H1 (cell line): ENCODE measurements around the gene MREG. TPM values are rescaled to one million over a fixed set of nuclear protein-coding genes. Genes with fewer than 3 reads are reported as not detected.
"Not testable (repeated sequence)": the region's sequence is repeated elsewhere in the genome, so short reads cannot be mapped to it uniquely, and the experiment has no call there.

Experiments
- CTCF ChIA-PET: fragments of 300-600 bp; sonication (Branson Sonifier 250); formaldehyde crosslinking; loops from one replicate; lab custom pipeline; 2021; ENCODE audit not compliant: partially characterized antibody; lab: Charles Lee
- POLR2A ChIA-PET: fragments of 300-600 bp; sonication (Branson Sonifier 250); formaldehyde crosslinking; loops from one replicate; lab custom pipeline; 2021; ENCODE audit warnings: inconsistent platforms; ENCODE audit not compliant: partially characterized antibody; lab: Charles Lee
- DNase-seq, 2 experiments: peaks; one replicate each; pipeline versions ENCODE4 v3.0.0 to v3.0.0-alpha.2; 2010 to 2022; ENCODE audit warnings: low spot score in 2 of 2, low read depth in 1 of 2, mixed read lengths in 1 of 2
- FAIRE-seq: peaks from 2 replicates; lab custom pipeline; 2011; peaks lifted over from hg19 to GRCh38; lab: Jason Lieb, UNC
- H2AFZ ChIP-seq: 2 replicates; pipeline ENCODE4 v1.8.1; 2012; ENCODE audit warnings: low read length, inconsistent platforms
- H2AK5ac ChIP-seq: 2 replicates; pipeline ENCODE4 v1.6.1; 2013; ENCODE audit warnings: low read depth, low read length
- H2BK120ac ChIP-seq: replicated peaks from 2 replicates; pipeline ENCODE3; 2013; ENCODE audit warnings: low read depth, low read length, inconsistent platforms
- H2BK12ac ChIP-seq: 2 replicates; pipeline ENCODE4 v1.6.1; 2013; ENCODE audit warnings: low read depth, low read length
- H2BK15ac ChIP-seq: 2 replicates; pipeline ENCODE4 v1.6.1; 2013; ENCODE audit warnings: low read length
- H2BK20ac ChIP-seq: 2 replicates; pipeline ENCODE4 v1.6.1; 2013; ENCODE audit warnings: low read length
- H2BK5ac ChIP-seq: 2 replicates; pipeline ENCODE4 v1.6.1; 2013; ENCODE audit warnings: low read depth, low read length
- H3K14ac ChIP-seq: 2 replicates; pipeline ENCODE4 v1.6.1; 2013; ENCODE audit warnings: inconsistent platforms; ENCODE audit not compliant: insufficient read length
- H3K18ac ChIP-seq: 2 replicates; pipeline ENCODE4 v1.6.1; 2013; ENCODE audit warnings: low read length; ENCODE audit errors: extremely low read depth
- H3K23ac ChIP-seq: 2 replicates; pipeline ENCODE4 v1.6.1; 2013; ENCODE audit warnings: inconsistent platforms; ENCODE audit not compliant: insufficient read length
- H3K23me2 ChIP-seq: 2 replicates; pipeline ENCODE4 v1.6.1; 2013; ENCODE audit warnings: low read depth, low read length
- H3K27ac ChIP-seq: 2 replicates; pipeline ENCODE4 v1.6.1; 2011; ENCODE audit warnings: low read depth, low read length, inconsistent platforms
- H3K27me3 ChIP-seq, 4 experiments: replicated peaks in 1 of 4; 1 replicate in 1 of 4; 2 replicates in 3 of 4; pipeline versions ENCODE4 v1.6.1 to v1.8.1; 2011 to 2013; ENCODE audit warnings: low read length in 3 of 4, mild to moderate bottlenecking in 3 of 4, inconsistent platforms in 2 of 4, mixed read lengths in 2 of 4, moderate library complexity in 1 of 4; ENCODE audit not compliant: control insufficient read depth in 3 of 4, insufficient read depth in 3 of 4; ENCODE audit errors: extremely low read depth in 1 of 4
- H3K36me3 ChIP-seq, 4 experiments: 2 replicates each; pipeline versions ENCODE4 v1.6.1 to v1.8.1; 2011 to 2013; ENCODE audit warnings: mild to moderate bottlenecking in 4 of 4, low read length in 3 of 4, moderate library complexity in 2 of 4, control low read depth in 1 of 4, inconsistent platforms in 1 of 4; ENCODE audit not compliant: insufficient read depth in 4 of 4, control insufficient read depth in 2 of 4
- H3K4ac ChIP-seq: replicated peaks from 2 replicates; pipeline ENCODE3; 2013; ENCODE audit warnings: low read length, low read depth, mixed read lengths, inconsistent platforms; ENCODE audit not compliant: insufficient read length
- H3K4me1 ChIP-seq, 4 experiments: replicated peaks in 1 of 4; 1 replicate in 1 of 4; 2 replicates in 3 of 4; pipeline versions ENCODE4 v1.6.1 to v1.8.1; 2011 to 2013; ENCODE audit warnings: low read length in 3 of 4, inconsistent platforms in 2 of 4, mixed read lengths in 1 of 4; ENCODE audit not compliant: insufficient read depth in 4 of 4, control insufficient read depth in 3 of 4
- H3K4me2 ChIP-seq, 2 experiments: 2 replicates each; pipeline versions ENCODE4 v1.6.1 to v1.8.1; 2011 to 2013; ENCODE audit warnings: low read depth in 2 of 2, low read length in 2 of 2, control low read depth in 1 of 2, inconsistent platforms in 1 of 2, mild to moderate bottlenecking in 1 of 2; ENCODE audit not compliant: insufficient read depth in 1 of 2
- H3K4me3 ChIP-seq, 4 experiments: fragments of 200-600, 300-600 bp in 1 of 4; sonication (generic), shearing (Covaris generic), sonication (Bioruptor Twin) in 1 of 4; 2 replicates each; pipeline versions ENCODE4 v1.5.1 to v1.8.1; 2011 to 2016; ENCODE audit warnings: low read length in 4 of 4, low read depth in 3 of 4, control low read depth in 2 of 4, inconsistent platforms in 2 of 4, mild to moderate bottlenecking in 2 of 4, mixed read lengths in 1 of 4, moderate library complexity in 1 of 4; ENCODE audit not compliant: insufficient read depth in 2 of 4; ENCODE audit errors: extremely low read depth in 1 of 4
- H3K56ac ChIP-seq: replicated peaks from 2 replicates; pipeline ENCODE3; 2013; ENCODE audit warnings: low read depth, mild to moderate bottlenecking, mixed read lengths, low read length, inconsistent platforms; ENCODE audit not compliant: insufficient read length
- H3K79me1 ChIP-seq: 2 replicates; pipeline ENCODE4 v1.6.1; 2013; ENCODE audit warnings: low read depth, low read length, control low read depth
- H3K79me2 ChIP-seq, 2 experiments: 2 replicates each; pipeline versions ENCODE4 v1.6.1 to v1.8.1; 2012 to 2013; ENCODE audit warnings: low read length in 2 of 2, mild to moderate bottlenecking in 2 of 2, inconsistent platforms in 1 of 2; ENCODE audit not compliant: insufficient read depth in 2 of 2, control insufficient read depth in 1 of 2
- H3K9ac ChIP-seq, 4 experiments: replicated peaks in 1 of 4; 1 replicate in 1 of 4; 2 replicates in 3 of 4; pipeline versions ENCODE4 v1.6.1 to v1.8.1; 2011 to 2013; ENCODE audit warnings: low read depth in 3 of 4, low read length in 3 of 4, control low read depth in 2 of 4, mild to moderate bottlenecking in 2 of 4, moderate library complexity in 2 of 4, inconsistent platforms in 1 of 4; ENCODE audit errors: extremely low read depth in 1 of 4
- H3K9me3 ChIP-seq, 2 experiments: 2 replicates each; pipeline versions ENCODE4 v1.6.1 to v1.8.1; 2012 to 2013; ENCODE audit warnings: mild to moderate bottlenecking in 2 of 2, moderate library complexity in 2 of 2, control low read depth in 1 of 2, inconsistent platforms in 1 of 2, low read depth in 1 of 2, low read length in 1 of 2, mixed read lengths in 1 of 2; ENCODE audit not compliant: insufficient read depth in 2 of 2
- H4K20me1 ChIP-seq, 2 experiments: replicated peaks in 1 of 2; 2 replicates each; pipeline versions ENCODE3 to v1.8.1; 2011 to 2013; ENCODE audit warnings: inconsistent platforms in 2 of 2, low read length in 2 of 2, mild to moderate bottlenecking in 1 of 2; ENCODE audit not compliant: insufficient read depth in 2 of 2, control insufficient read depth in 1 of 2
- H4K5ac ChIP-seq: 2 replicates; pipeline ENCODE4 v1.6.1; 2013; ENCODE audit warnings: low read length, low read depth, mixed read lengths, inconsistent platforms; ENCODE audit not compliant: insufficient read length
- H4K8ac ChIP-seq: 2 replicates; pipeline ENCODE4 v1.8.0; 2013; ENCODE audit warnings: mild to moderate bottlenecking, moderate library complexity, low read length, inconsistent platforms; ENCODE audit not compliant: insufficient read depth; ENCODE audit errors: extremely low read depth
- H4K91ac ChIP-seq: replicated peaks from 2 replicates; pipeline ENCODE3; 2013; ENCODE audit warnings: low read length, mixed read lengths, inconsistent platforms; ENCODE audit not compliant: insufficient read length
- WGBS, 2 experiments: shearing (Covaris generic) in 1 of 2; methylation state at CpG; one replicate each; pipeline versions ENCODE4 v1.1.6 to v1.1.7; 2013 to 2015; ENCODE audit warnings: low lambda C conversion rate in 2 of 2, mixed read lengths in 2 of 2, inconsistent platforms in 1 of 2, low coverage in 1 of 2, missing lambda C conversion rate in 1 of 2; ENCODE audit not compliant: insufficient replicate concordance in 2 of 2, insufficient coverage in 1 of 2, insufficient read length in 1 of 2; ENCODE audit errors: extremely low coverage in 1 of 2, missing lambda C conversion rate in 1 of 2; 5-methylcytosine and 5-hydroxymethylcytosine counted together
- polyA plus RNA-seq, 7 experiments: library from polyadenylated mRNA; depleted of rRNA in 3 of 7; stranded (reverse) in 5 of 7; unstranded in 2 of 7; fragments of >200 nt in 5 of 7; fragments of 200-250 nt in 2 of 7; gene quantifications; 1 replicate in 5 of 7; 2 replicates in 1 of 7; 4 replicates in 1 of 7; pipeline versions ENCODE4 v1.2.1 to v1.2.3, GENCODE V29; 2011 to 2013; ENCODE audit warnings: missing spikeins in 2 of 7, mixed read lengths in 2 of 7
- total RNA-seq: library from RNA; stranded (reverse); fragmentation: NEBNext Ultra II Directional; extraction: Animal tissue kit (Norgen Biotek cat#: 25700); gene quantifications from 2 replicates; pipeline ENCODE4 v1.2.1, GENCODE V29; 2021

MREG gene
- total and polyA plus RNA-seq, 2 of the 8 experiments (the other 6 are each of a cell fraction or from before 2014, with no cell fraction given) = 7.5 to 31.9 TPM

DNA sequence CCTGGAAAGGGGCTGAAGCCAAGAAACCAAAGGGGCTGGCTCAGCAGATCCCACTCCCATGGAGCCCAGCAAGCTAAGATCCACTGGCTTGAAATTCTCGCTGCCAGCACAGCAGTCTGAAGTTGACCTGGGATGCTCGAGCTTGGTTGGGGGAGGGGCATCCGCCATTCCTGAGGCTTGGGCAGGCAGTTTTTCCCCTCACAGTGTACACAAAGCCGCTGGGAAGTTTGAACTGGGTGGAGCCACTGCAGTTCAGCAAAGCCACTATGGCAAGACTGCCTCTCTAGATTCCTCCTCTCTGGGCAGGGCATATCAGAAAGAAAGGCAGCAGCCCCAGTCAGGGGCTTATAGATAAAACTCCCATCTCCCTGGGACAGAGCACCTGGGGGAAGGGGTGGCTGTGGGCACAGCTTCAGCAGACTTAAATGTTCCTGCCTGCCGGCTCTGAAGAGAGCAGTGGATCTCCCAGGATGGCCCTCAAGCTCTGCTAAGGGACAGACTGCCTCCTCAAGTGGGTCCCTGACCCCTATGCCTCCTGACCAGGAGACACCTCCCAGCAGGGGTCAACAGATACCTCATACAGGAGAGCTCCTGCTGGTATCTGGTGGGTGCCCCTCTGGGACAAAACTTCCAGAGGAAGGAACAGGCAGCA is 24.7 kb downstream of the MREG start:
- H3K4me1 ChIP-seq, H3K14ac ChIP-seq, H2BK5ac ChIP-seq, H3K27ac ChIP-seq, H2BK20ac ChIP-seq, H4K20me1 ChIP-seq, POLR2A ChIA-PET, H3K9ac ChIP-seq, H3K56ac ChIP-seq, H3K23me2 ChIP-seq, H3K79me1 ChIP-seq, H3K4me2 ChIP-seq, H3K18ac ChIP-seq, H3K4ac ChIP-seq, H2BK12ac ChIP-seq, DNase-seq, H3K4me3 ChIP-seq, H4K8ac ChIP-seq, H3K23ac ChIP-seq, H2BK15ac ChIP-seq, H2AK5ac ChIP-seq, H4K91ac ChIP-seq, H3K9me3 ChIP-seq, H2AFZ ChIP-seq, H4K5ac ChIP-seq, H3K27me3 ChIP-seq, H2BK120ac ChIP-seq, FAIRE-seq: not testable (repeated sequence)
- Histone ChIP-seq H3K36me3 (peaks cover 0 to 21% (median 7%) of the 10 kb centered on the region in 4 experiments; a peak in 3 of 8 replicates), H3K79me2 (peaks cover 0 to 34% of the 10 kb centered on the region in 2 experiments; a peak in 2 of 4 replicates)
- CTCF ChIA-PET = interaction anchor here (1.1 to 1.7 kb wide), 3 partner anchors 10 to 22 kb away, joined by 3 to 4 read pairs (median 4); no protein-coding TSS in a partner anchor
- WGBS, 2 experiments = 87% methylated on average over 5 of the region's 5 CpGs; no CpG with 5 or more reads in 1 of the 2 experiments
